Ishikawa (cell line): ENCODE measurements around the gene KLHL2.

Experiments used
- CEBPB ChIP-seq: IDR thresholded peaks from 2 replicates; pipeline ENCODE4 v1.6.1; 2012
- CREB1 ChIP-seq: IDR thresholded peaks from 2 replicates; pipeline ENCODE4 v1.6.1; 2012; ENCODE audit warnings: low read depth
- EGR1 ChIP-seq: IDR thresholded peaks from 2 replicates; pipeline ENCODE4 v1.6.1; 2012
- EP300 ChIP-seq: IDR thresholded peaks from 2 replicates; pipeline ENCODE4 v1.6.1; 2012; ENCODE audit warnings: borderline replicate concordance
- FOXM1 ChIP-seq: IDR thresholded peaks from 2 replicates; pipeline ENCODE4 v1.6.1; 2012; ENCODE audit warnings: low read depth, borderline replicate concordance
- MAX ChIP-seq: IDR thresholded peaks from 2 replicates; pipeline ENCODE4 v1.6.1; 2012
- NFIC ChIP-seq: IDR thresholded peaks from 2 replicates; pipeline ENCODE4 v1.6.1; 2012
- RAD21 ChIP-seq: IDR thresholded peaks from 2 replicates; pipeline ENCODE4 v1.6.1; 2012; ENCODE audit warnings: low read depth
- REST ChIP-seq: IDR thresholded peaks from 2 replicates; pipeline ENCODE4 v1.6.1; 2012; ENCODE audit warnings: low read depth, mild to moderate bottlenecking
- TAF1 ChIP-seq: IDR thresholded peaks from 2 replicates; pipeline ENCODE4 v1.6.1; 2012; ENCODE audit warnings: low read depth, mild to moderate bottlenecking
- TCF12 ChIP-seq: IDR thresholded peaks from 2 replicates; pipeline ENCODE4 v1.6.1; 2012; ENCODE audit warnings: low read depth
- TEAD4 ChIP-seq: IDR thresholded peaks from 2 replicates; pipeline ENCODE4 v1.6.1; 2012
- USF1 ChIP-seq: IDR thresholded peaks from 2 replicates; pipeline ENCODE4 v1.6.1; 2012
- YY1 ChIP-seq: IDR thresholded peaks from 2 replicates; pipeline ENCODE4 v1.6.1; 2012; ENCODE audit warnings: low read depth
- ZBTB7A ChIP-seq: IDR thresholded peaks from 2 replicates; pipeline ENCODE4 v1.6.1; 2012; ENCODE audit warnings: low read depth

KLHL2 gene

GRCh38 chr4:165209796-165210195, 2.4 kb downstream of the KLHL2 start:
- TF ChIP-seq FOXM1 (no peak), EP300 (no peak), TAF1 (no peak), TCF12 (no peak), YY1 (no peak), TEAD4 (no peak), CREB1 (no peak), MAX (no peak), EGR1 (no peak), ZBTB7A (no peak), RAD21 (no peak)

GRCh38 chr4:165210566-165210965, 3.2 kb downstream of the KLHL2 start:
- TF ChIP-seq REST = no peak
- TF ChIP-seq YY1 = no peak
- no peak for TF ChIP-seq CEBPB
- no peak for TF ChIP-seq TCF12
- TF ChIP-seq EP300 = no peak
- TF ChIP-seq MAX = no peak
- no peak for TF ChIP-seq USF1
- TF ChIP-seq NFIC = no peak
- no peak for TF ChIP-seq FOXM1
- no peak for TF ChIP-seq ZBTB7A
- TF ChIP-seq EGR1 = no peak
- no peak for TF ChIP-seq CREB1
- TF ChIP-seq TEAD4 = no peak

GRCh38 chr4:165215034-165215751, 7.8 kb downstream of the KLHL2 start:
- TF ChIP-seq NFIC = peak; percentile 52; the same call in 1 of the 2 replicates

- no peak for TF ChIP-seq TCF12
- no peak for TF ChIP-seq USF1
- no peak for TF ChIP-seq TEAD4
- no peak for TF ChIP-seq FOXM1
- TF ChIP-seq ZBTB7A = no peak
- no peak for TF ChIP-seq REST
- no peak for TF ChIP-seq NFIC
Observed at GRCh38 chr4:165217325-165217724, 10.0 kb downstream of the KLHL2 start.

GRCh38 chr4:165222651-165222994, 15.3 kb downstream of the KLHL2 start:
- TF ChIP-seq RAD21 = no peak
- TF ChIP-seq USF1 = no peak
- no peak for TF ChIP-seq FOXM1
- TF ChIP-seq ZBTB7A = no peak
- no peak for TF ChIP-seq TEAD4
- TF ChIP-seq TCF12 = no peak
- no peak for TF ChIP-seq MAX
- no peak for TF ChIP-seq EGR1
- TF ChIP-seq YY1 = no peak
- TF ChIP-seq TAF1 = no peak
- TF ChIP-seq EP300 = no peak
